ENCODE measurements around the gene USH1C.

- no peak for TF ChIP-seq CTCF (IDR thresholded peaks at IDR 0.05)
- TF ChIP-seq POLR2AphosphoS5 (IDR thresholded peaks at IDR 0.05): no peak
- TF ChIP-seq POLR2A (IDR thresholded peaks at IDR 0.05; ENCODE audit: low read depth): no peak
- TF ChIP-seq EP300 (IDR thresholded peaks at IDR 0.05): no peak
Observed at GRCh38 chr11:17531636-17532113, 12.5 kb downstream of the USH1C start.
